ENCODE data around the gene CDKAL1. TPM values are rescaled to one million over a fixed set of nuclear protein-coding genes. Genes with fewer than 3 reads are reported as not detected.

The CDKAL1 gene
- total and polyA plus RNA-seq, 10 of the 15 experiments (the other 5 are each of a cell fraction or from before 2014, with no cell fraction given): 10.7 to 26.9 (median 17.3) TPM

GRCh38 chr6:21095462-21095861 lies 561.2 kb downstream of the CDKAL1 start:
- Histone ChIP-seq H2AFZ (ENCODE audit: control insufficient read depth, low read depth, low read length) (no peak overlapping the region), H4K20me1 (ENCODE audit: control insufficient read depth, insufficient read depth) (no peaks in the 10 kb centered on the region), H3K4me3 (no peak overlapping the region), H3K79me2 (ENCODE audit: control insufficient read depth, insufficient read depth, low read length) (no peaks in the 10 kb centered on the region), H3K36me3 (ENCODE audit: control insufficient read depth in 2 of 2, insufficient read depth in 2 of 2, low read length in 1 of 2) (no peaks in the 10 kb centered on the region), H3K9ac (ENCODE audit: control insufficient read depth, insufficient read depth, low read length) (no peak overlapping the region), H3K27ac (ENCODE audit: control insufficient read depth, insufficient read depth) (no peak overlapping the region), H3K27me3 (replicated peaks in 1 of 2; ENCODE audit: control insufficient read depth in 2 of 2, insufficient read depth in 2 of 2, low read length in 1 of 2) (no peaks in the 10 kb centered on the region), H3K9me3 (replicated peaks; ENCODE audit: control insufficient read depth, insufficient read depth, low read length) (no peaks in the 10 kb centered on the region; the same call in 2 of the 3 replicates), H3K4me2 (ENCODE audit: control insufficient read depth, insufficient read depth) (no peak overlapping the region), H3K4me1 (ENCODE audit: control insufficient read depth, insufficient read depth, low read length) (peaks cover 6% of the 10 kb centered on the region; the same call in 1 of the 2 replicates)
- ATAC-seq (no peak), DNase-seq (ENCODE audit: low read depth, low spot score) (no peak), FAIRE-seq (no peak)
- POLR2A ChIA-PET: no interaction called here
- whole genome bisulfite sequencing (ENCODE audit: insufficient coverage, insufficient replicate concordance, low lambda C conversion rate, missing lambda C conversion rate): 95% methylated on average over 1 of the region's 2 CpGs
- RAD21 ChIA-PET (ENCODE audit: unreplicated experiment): no interaction called here
- intact Hi-C loops (cut with micrococcal nuclease; ENCODE audit: unreplicated experiment) (no loop called here), in situ Hi-C loops (cut with MboI) (no loop called here)
- CTCF ChIA-PET: interaction anchor here (0.9 to 1.8 kb wide), 2 partner anchors 8 to 15 kb away, joined by 3 to 4 read pairs; no protein-coding TSS in a partner anchor
- SMC1A ChIA-PET (ENCODE audit: uncharacterized antibody, unreplicated experiment): interaction anchor here (2.2 to 2.6 kb wide), 2 partner anchors 8 to 69 kb away, joined by 4 to 8 read pairs; no protein-coding TSS in a partner anchor
- BruUV-seq (replicated peaks): no TSS peak
- TF ChIP-seq HDAC2 (IDR thresholded peaks at IDR 0.05) (no peak), NRF1 (conservative IDR thresholded peaks at IDR 0.05; ENCODE audit: low read depth, low read length) (no peak), TAF1 (IDR thresholded peaks at IDR 0.05; ENCODE audit: borderline replicate concordance, low read depth, low read length) (no peak), POU2F2 (IDR thresholded peaks at IDR 0.05; ENCODE audit: borderline replicate concordance, low read depth, low read length) (no peak), RELB (IDR thresholded peaks at IDR 0.05; ENCODE audit: low read depth) (no peak), IKZF2 (IDR thresholded peaks at IDR 0.05) (no peak), SIN3A (IDR thresholded peaks at IDR 0.05; ENCODE audit: low read depth, low read length) (no peak), IRF5 (IDR thresholded peaks at IDR 0.05; ENCODE audit: borderline replicate concordance) (no peak), ATF2 (IDR thresholded peaks at IDR 0.05; ENCODE audit: low read length) (no peak), ZNF384 (IDR thresholded peaks at IDR 0.05; ENCODE audit: borderline replicate concordance, low read depth, low read length) (no peak), ATF7 (IDR thresholded peaks at IDR 0.05; ENCODE audit: low read depth) (no peak), E2F8 (IDR thresholded peaks at IDR 0.05; ENCODE audit: low read depth, partially characterized antibody) (no peak), SREBF2 (IDR thresholded peaks at IDR 0.05; ENCODE audit: low read length) (no peak), CEBPZ (IDR thresholded peaks at IDR 0.05; ENCODE audit: low read depth, low read length) (no peak)
